Mononuclear cell (primary cell): ENCODE data around the gene SEH1L. TPM values are rescaled to one million over a fixed set of nuclear protein-coding genes. Genes with fewer than 3 reads are reported as not detected.

Source experiments
- H3K27me3 ChIP-seq: 2 replicates; pipeline ENCODE4 v1.6.0; 2011; ENCODE audit warnings: low read length, control low read depth; ENCODE audit not compliant: insufficient read depth
- H3K4me1 ChIP-seq: 2 replicates; pipeline ENCODE4 v1.5.1; 2011; ENCODE audit warnings: mild to moderate bottlenecking, low read length, control low read depth; ENCODE audit not compliant: insufficient read depth
- H3K4me3 ChIP-seq: 2 replicates; pipeline ENCODE4 v1.5.1; 2011; ENCODE audit warnings: mild to moderate bottlenecking, low read length, moderate library complexity
- H3K9me3 ChIP-seq: 2 replicates; pipeline ENCODE4 v1.5.1; 2011; ENCODE audit warnings: low read depth, mild to moderate bottlenecking, control low read depth, low read length
- total RNA-seq: library from RNA; depleted of rRNA; stranded (reverse); fragments of >200 nt; gene quantifications from one replicate; pipeline ENCODE4 v1.2.3, GENCODE V29; 2012

SEH1L gene
- total RNA-seq, 1 donor, result 17.1 TPM

DNA sequence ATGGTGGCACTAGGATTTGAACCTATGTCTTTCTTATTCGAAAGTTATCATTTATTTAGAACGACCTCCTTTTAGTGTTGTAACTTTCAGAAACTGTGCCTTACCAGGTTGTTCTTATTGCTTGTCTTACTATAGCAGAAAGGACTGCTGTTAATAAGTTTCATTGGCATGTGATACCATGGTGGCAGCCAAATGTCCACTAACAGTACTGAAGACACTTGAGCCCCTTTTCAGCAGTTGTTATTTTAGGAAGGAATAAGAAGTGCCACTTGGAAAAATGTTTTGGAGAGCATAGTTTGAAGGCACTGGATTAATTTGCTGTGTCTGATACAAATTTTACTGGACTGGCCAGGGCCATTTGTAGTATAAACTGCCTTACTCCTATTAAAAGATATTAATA is 81.1 kb downstream of the SEH1L start:
- Histone ChIP-seq H3K9me3 (no peaks in the 10 kb centered on the region), H3K4me1 (no peaks in the 10 kb centered on the region), H3K27me3 (no peaks in the 10 kb centered on the region), H3K4me3 (no peak overlapping the region)

DNA sequence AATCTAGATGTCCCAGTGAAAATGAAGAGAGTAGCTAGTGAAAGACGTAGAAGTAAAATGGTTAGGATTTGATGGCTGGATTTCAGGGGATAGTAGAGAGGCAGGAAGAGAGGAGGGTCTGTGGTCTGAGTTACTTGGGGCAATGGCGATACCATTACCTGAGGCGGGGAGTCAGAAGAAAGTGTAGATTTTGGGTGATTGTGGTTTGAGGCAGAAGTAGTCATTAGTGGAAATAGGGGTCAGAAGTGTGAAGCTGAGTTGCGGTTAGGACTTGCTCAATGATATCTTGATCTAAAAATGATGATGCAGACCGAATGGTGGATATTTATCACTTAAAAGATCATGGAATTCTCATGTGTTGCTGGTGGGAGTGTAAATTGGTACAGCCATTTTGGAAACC is 84.4 kb downstream of the SEH1L start:
- Histone ChIP-seq H3K9me3 (no peaks in the 10 kb centered on the region), H3K4me1 (no peaks in the 10 kb centered on the region), H3K4me3 (no peak overlapping the region), H3K27me3 (no peaks in the 10 kb centered on the region)

- Histone ChIP-seq H3K27me3 (no peaks in the 10 kb centered on the region), H3K4me3 (no peak overlapping the region), H3K4me1 (no peaks in the 10 kb centered on the region), H3K9me3 (no peaks in the 10 kb centered on the region)
Measured at GRCh38 chr18:13035249-13035914, 87.6 kb downstream of the SEH1L start.

DNA sequence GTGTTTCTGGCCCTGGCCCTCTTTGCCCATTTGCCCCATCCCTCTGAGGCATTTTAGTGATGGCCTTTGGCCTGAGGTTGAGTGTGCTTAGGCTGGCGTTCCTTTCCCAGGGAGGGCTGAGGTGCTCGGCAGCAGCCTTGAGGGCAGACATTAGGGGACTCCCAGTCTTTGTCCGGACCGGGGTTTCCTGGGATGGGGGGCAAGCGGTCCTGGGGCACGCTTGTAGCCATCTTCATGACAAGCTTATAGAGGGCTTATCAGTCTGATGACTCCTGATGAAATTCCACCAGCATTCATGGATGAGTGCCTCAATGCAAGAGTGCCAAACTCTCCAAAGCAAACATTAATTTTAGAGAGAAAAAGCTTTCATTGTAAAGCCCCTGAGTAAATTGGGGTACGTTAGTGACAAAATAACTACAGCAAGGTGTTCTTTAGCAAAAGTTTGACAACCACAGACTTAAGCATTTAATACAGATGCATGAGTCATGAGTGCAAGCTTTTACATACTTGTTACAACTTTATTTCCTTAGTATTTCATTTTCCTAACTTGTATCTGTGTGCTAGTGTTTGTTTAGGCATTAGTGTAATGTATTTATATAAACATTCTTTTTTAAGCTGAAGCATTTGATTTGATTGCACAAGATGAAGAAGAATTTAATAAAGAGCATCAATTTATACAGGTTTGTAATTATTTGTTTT is 89.0 kb downstream of the SEH1L start:
- H3K27me3 ChIP-seq, result no peaks in the 10 kb centered on the region
- H3K4me3 ChIP-seq, result no peak overlapping the region
- H3K9me3 ChIP-seq, result no peaks in the 10 kb centered on the region
- no peaks in the 10 kb centered on the region for H3K4me1 ChIP-seq

Other genes with a start within 250 kb of the SEH1L start
- 9.6 TPM for gene CEP76, start 245.3 kb upstream of the SEH1L start, total RNA-seq
- gene PSMG2, start 245.0 kb upstream of the SEH1L start, total RNA-seq, result 88.1 TPM
- gene PTPN2, start 63.8 kb upstream of the SEH1L start, total RNA-seq, result 63.1 TPM
- gene CEP192, start 43.4 kb downstream of the SEH1L start, total RNA-seq, result 53.2 TPM